GM12892 (cell line): ENCODE results near the gene INPP4A.

Source experiments
- DNase-seq: peaks from one replicate; pipeline ENCODE4 v3.0.0; 2011; ENCODE audit not compliant: insufficient read length
- FAIRE-seq: peaks from 2 replicates; lab custom pipeline; 2011; peaks lifted over from hg19 to GRCh38; lab: Jason Lieb, UNC
- POLR2A ChIP-seq: IDR thresholded peaks from 2 replicates; pipeline ENCODE4 v1.6.1; 2011; ENCODE audit warnings: low read depth, low read length, control low read depth
- POLR2AphosphoS5 ChIP-seq: IDR thresholded peaks from 2 replicates; pipeline ENCODE4 v1.6.1; 2011; ENCODE audit warnings: low read depth, low read length, control low read depth
- TAF1 ChIP-seq: IDR thresholded peaks from 2 replicates; pipeline ENCODE4 v1.6.1; 2011; ENCODE audit warnings: low read depth, mild to moderate bottlenecking, control low read depth, low read length, borderline replicate concordance

The INPP4A gene

DNA sequence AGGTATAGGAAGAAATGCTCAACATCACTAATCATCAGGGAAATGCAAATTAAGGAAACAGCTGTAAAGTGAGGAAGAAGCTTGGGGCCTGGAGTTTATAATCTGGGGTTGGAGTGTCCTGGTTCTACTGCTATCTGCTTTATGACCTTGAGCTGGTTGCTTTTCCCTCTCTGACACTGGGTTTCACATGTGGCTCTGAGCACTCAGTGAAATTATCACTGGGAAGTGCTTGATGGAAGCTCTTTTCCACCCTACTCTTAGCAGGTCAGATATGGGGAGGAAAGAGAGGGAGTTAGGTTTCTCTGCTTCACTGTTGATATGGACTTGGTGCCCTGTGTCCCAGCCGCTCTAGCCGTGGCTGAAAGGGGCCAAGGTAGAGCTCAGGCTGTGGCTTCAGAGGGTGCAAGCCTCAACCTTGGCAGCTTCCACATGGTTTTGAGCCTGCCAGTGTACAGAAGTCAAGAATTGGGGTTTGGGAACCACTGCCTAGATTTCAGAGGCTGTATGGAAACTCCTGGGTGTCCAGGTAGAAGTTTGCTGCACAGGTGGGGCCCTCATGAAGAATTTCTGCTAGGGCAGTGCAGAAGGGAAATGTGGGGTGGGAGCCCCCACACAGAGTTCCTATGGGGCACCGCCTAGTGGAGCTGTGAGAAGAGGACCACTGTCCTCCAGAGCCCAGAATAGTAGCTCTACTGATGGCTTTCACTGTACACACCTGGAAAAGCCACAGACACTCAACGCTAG lies 52.3 kb downstream of the INPP4A start:
- TF ChIP-seq TAF1 (no peak), POLR2A (no peak), POLR2AphosphoS5 (no peak)
- DNase-seq (no peak), FAIRE-seq (no peak)

DNA sequence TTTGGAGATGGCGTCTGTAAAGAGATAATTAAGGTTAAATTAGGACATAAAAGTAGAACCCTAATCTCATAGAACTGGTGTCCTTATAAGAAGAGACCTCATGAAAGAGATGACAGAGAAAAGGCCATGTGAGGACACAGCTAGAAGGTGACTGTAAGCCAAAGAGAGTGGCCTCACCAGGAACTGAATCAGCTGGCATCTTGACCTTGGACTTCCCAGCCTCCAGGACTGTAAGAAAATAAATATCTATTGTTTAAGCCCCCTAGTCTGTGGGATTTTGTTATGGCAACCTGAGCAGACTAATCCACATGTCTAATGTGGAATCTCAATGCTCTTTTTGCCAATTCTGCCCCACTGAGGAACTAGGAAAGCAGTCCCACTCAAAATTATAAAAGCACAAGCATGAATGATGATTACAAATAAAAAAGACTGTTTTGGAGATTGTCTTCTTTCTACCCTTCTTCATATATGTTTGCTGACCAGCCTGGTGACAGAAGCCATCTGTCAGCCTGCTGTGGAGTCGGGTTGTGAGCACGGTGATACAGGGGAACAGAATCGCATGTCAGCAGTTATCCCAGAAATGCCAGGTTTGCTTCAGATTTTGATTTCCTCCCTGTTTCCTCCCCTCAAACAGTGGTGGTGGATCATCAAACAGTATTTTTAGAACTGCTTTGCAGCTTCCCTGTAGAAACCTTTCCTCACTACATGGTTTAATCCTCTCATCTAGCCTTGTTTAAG lies 54.2 kb downstream of the INPP4A start:
- FAIRE-seq: no peak
- DNase-seq: no peak
- TF ChIP-seq POLR2AphosphoS5: no peak
- no peak for TF ChIP-seq TAF1
- TF ChIP-seq POLR2A: no peak

DNA sequence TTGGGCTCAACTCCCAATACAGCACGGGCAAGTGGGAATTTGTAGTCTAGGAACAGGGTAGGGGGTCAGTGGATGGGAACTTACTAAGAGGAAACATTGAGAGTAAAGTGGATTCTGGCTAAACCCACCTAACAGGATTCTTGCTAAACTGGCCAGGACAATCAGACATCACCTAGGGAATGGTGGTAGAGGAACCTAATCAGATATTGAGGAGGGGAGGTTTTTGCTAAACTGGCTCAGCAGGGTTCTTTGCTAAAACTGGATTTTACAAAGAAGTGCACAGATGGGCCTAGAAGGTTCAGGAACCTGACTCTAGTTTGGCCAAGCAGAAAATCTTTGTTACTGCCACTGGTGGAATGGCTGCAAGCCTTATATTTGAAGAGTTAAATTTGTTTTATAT lies 55.9 kb downstream of the INPP4A start:
- DNase-seq (no peak), FAIRE-seq (no peak)
- TF ChIP-seq POLR2A (no peak), POLR2AphosphoS5 (no peak), TAF1 (no peak)

- FAIRE-seq: no peak
- TF ChIP-seq TAF1 (no peak), POLR2AphosphoS5 (no peak), POLR2A (no peak)
- no peak for DNase-seq
Measured at GRCh38 chr2:98501223-98501622, 56.6 kb downstream of the INPP4A start.

GRCh38 chr2:98501876-98502275 lies 57.2 kb downstream of the INPP4A start:
- FAIRE-seq (no peak), DNase-seq (no peak)
- TF ChIP-seq POLR2A: 0 out of 2 replicates have a peak, but pooled peaks have one; percentile 30
- peak; percentile 41; the same call in 1 of the 2 replicates for TF ChIP-seq POLR2AphosphoS5
- TF ChIP-seq TAF1: no peak

DNA sequence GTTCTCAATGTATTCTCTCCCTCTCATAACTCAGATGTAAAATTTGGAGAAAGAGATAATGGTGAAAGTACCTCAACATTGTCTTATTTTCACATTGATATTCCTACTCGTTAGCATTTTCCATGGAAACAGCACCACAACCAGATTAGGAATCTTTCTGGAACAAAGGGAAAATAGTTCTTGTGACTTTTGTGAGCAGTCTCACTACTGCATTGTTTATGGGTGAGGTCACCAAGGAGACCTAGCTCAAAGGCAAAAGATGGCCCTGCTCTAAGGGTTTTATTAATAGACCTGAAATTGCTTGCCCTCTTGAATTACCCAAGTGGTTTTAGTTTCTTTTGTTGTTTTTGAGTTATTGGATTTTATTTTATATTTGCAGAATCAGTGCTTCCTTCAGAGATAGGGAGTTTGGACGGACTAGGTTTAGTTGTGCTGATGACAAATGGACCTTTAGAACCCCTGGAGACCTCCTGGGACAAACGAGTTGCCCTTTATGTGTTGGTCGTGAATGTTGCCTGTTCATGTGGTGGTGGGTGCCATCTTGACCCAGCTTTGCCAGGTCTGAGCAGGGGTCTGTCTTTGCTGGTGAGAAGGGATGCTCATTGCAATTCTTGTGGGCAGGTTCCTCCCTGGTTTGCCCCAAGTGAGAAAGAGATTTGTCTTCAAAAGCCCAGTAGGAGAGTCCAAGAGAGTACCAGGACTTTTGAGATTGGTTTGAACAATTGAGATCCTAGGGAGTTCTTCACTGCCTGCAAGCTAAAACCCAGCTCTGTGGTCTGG lies 58.1 kb downstream of the INPP4A start:
- no peak for TF ChIP-seq POLR2AphosphoS5
- no peak for TF ChIP-seq TAF1
- TF ChIP-seq POLR2A: no peak
- DNase-seq (no peak), FAIRE-seq (no peak)

DNA sequence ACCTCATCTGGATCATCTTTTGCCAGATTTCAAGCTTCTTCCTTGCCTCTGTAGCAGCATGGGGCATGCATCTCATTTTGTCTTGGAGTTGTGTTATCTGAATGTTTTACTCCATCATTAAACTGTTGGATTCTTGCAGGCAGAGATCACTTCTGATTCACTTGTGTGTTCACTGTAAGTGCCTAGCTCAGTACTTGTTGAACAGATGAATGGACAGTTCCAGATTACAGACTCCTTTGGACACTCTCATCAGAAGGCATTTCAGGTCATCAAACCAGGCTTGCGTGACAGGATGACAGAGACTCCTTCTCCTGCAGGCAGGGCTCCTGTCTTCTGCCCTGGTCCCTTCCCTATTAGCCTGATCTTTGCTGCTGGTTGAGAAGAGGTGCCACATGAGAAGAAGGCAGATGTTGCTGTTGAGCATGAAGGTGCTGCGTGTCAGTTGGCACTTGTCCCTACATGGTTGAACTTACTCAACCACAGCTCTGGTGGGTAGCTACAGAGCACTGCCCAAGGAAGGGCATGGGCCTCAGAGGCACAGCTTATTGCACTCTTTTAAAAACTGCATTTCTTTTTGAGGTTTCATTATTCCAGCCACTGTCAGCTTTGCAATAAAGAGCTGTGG lies 58.9 kb downstream of the INPP4A start:
- DNase-seq: no peak
- TF ChIP-seq POLR2A: no peak
- TF ChIP-seq TAF1: no peak
- no peak for TF ChIP-seq POLR2AphosphoS5
- FAIRE-seq: no peak

GRCh38 chr2:98504381-98505109 lies 59.9 kb downstream of the INPP4A start:
- FAIRE-seq: no peak

DNA sequence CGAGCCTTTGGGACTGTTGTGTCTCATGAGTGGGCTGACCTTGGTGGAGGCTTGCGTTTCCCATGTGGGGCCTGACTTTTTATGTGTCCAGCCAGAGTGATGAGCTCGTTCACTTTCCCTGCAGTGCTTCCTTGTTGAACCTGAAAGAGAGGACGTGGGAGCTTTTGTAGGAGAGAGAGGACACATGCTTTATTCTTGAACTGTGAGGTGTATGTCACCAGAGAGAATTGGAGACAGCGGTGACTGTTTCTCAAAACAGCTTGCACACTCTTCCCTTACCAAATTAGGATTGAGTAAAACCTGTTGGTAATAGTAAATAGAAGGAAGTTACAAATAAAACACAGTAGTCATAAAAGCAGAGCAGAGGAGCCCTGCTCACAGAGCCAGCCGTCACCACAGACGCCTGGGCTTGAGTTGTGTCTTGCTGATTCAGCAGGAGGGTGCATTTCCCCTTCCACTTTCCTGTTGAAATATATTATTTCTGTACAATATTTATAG lies 60.7 kb downstream of the INPP4A start:
- no peak for TF ChIP-seq POLR2AphosphoS5
- no peak for TF ChIP-seq TAF1
- TF ChIP-seq POLR2A: no peak
- FAIRE-seq (no peak), DNase-seq (no peak)

More at GRCh38 chr2:98504381-98505109, 59.9 kb downstream of the INPP4A start:
- TF ChIP-seq TAF1 (no peak), POLR2AphosphoS5 (no peak), POLR2A (no peak)
- DNase-seq: no peak
